ENCODE measurements around the gene SLFNL1. TPM values are rescaled to one million over a fixed set of nuclear protein-coding genes. Genes with fewer than 3 reads are reported as not detected.

SLFNL1 gene
- total RNA-seq, 3 donors from 2014 or later: 0.16 to 0.66 (median 0.29) TPM

DNA sequence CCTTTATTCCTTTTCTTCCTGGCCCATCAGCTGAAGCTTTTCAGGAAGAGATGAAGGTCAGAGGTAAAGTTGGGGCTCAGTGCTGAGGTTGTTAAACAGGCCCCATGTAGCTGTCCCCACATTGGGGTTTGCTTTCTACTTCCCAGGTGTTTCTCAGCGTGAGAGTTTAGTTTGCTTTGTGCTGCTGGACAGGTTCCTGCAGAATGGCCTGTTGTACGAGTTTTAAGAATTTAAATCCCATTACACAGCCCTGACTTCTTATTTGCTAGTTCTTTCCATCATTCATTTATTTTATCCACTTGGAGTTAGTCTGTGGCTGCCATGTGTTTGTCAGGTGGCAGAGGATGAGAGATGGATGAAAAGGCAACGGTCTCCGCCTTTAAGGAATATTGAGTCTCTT lies 22.9 kb downstream of the SLFNL1 start:
- no peak for DNase-seq (ENCODE audit: low spot score in 2 of 2)
- Histone ChIP-seq H3K9me3 (no peaks in the 10 kb centered on the region), H3K4me3 (no peak overlapping the region), H3K27me3 (no peaks in the 10 kb centered on the region), H3K4me1 (peaks cover 5% of the 10 kb centered on the region in 2 donors), H3K27ac (no peak overlapping the region), H3K36me3 (no peaks in the 10 kb centered on the region)
- TF ChIP-seq, protein P1, sequence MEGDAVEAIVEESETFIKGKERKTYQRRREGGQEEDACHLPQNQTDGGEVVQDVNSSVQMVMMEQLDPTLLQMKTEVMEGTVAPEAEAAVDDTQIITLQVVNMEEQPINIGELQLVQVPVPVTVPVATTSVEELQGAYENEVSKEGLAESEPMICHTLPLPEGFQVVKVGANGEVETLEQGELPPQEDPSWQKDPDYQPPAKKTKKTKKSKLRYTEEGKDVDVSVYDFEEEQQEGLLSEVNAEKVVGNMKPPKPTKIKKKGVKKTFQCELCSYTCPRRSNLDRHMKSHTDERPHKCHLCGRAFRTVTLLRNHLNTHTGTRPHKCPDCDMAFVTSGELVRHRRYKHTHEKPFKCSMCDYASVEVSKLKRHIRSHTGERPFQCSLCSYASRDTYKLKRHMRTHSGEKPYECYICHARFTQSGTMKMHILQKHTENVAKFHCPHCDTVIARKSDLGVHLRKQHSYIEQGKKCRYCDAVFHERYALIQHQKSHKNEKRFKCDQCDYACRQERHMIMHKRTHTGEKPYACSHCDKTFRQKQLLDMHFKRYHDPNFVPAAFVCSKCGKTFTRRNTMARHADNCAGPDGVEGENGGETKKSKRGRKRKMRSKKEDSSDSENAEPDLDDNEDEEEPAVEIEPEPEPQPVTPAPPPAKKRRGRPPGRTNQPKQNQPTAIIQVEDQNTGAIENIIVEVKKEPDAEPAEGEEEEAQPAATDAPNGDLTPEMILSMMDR (IDR thresholded peaks at IDR 0.05): no peak
- TF ChIP-seq POLR2AphosphoS5 (IDR thresholded peaks at IDR 0.05): no peak
- no peak for TF ChIP-seq POLR2A (IDR thresholded peaks at IDR 0.05)
- intact Hi-C loops (cut with DNase I; ENCODE audit: low total_unique reads): no loop called here

DNA sequence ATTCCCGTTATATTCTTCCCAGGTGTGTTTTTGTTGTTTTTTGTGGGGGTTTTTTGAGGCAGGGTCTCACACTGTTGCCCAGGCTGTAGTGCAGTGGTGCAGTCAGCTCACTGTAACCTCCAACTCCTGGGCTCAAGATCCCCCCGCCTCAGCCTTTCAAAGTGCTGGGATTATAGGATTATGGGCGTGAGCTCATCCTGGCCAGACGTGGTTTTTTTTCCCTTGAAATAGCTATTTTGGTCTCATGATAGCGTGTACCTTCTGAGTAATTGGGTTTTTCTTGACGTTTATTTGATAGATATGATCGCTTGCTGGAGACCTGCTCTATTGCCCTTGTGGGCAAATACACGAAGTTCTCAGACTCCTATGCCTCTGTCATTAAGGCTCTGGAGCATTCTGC lies 24.4 kb downstream of the SLFNL1 start:
- Histone ChIP-seq H3K27me3 (no peaks in the 10 kb centered on the region), H3K4me1 (no peaks in the 10 kb centered on the region), H3K4me3 (no peak overlapping the region), H3K36me3 (no peaks in the 10 kb centered on the region), H3K9me3 (no peaks in the 10 kb centered on the region), H3K27ac (no peak overlapping the region)
- no peak for DNase-seq (ENCODE audit: low spot score in 2 of 2)
- intact Hi-C loops (cut with DNase I; ENCODE audit: low total_unique reads): no loop called here
- no peak for TF ChIP-seq POLR2AphosphoS5 (IDR thresholded peaks at IDR 0.05)

DNA sequence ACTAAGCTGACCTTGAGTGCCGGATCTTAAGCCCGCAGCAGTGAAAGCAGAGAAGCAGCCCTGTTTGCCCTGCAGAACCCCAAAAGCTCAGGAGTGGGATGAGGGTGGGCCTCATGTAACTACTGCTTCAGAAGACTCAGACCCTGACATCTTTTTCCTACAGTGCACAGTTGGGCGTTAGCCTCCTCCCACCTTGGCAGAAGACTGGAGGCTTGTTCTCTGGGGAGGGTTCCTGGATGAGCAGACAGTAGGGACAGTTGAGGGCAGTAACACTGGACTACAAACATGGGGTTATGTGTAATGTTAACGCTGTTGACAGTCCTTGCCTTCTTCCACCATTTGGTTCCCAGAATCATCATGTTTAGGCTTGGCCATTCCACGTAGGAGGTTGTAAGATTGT lies 32.5 kb downstream of the SLFNL1 start:
- TF ChIP-seq POLR2AphosphoS5 (IDR thresholded peaks at IDR 0.05): no peak
- no peak for TF ChIP-seq POLR2A (IDR thresholded peaks at IDR 0.05)
- TF ChIP-seq, protein P1 (IDR thresholded peaks at IDR 0.05): no peak
- intact Hi-C loops (cut with DNase I; ENCODE audit: low total_unique reads): no loop called here
- Histone ChIP-seq H3K27ac (no peak overlapping the region), H3K36me3 (peaks cover 5% of the 10 kb centered on the region), H3K9me3 (no peaks in the 10 kb centered on the region), H3K4me1 (no peaks in the 10 kb centered on the region), H3K27me3 (no peaks in the 10 kb centered on the region), H3K4me3 (no peak overlapping the region)
- no peak for DNase-seq (ENCODE audit: low spot score in 2 of 2)

DNA sequence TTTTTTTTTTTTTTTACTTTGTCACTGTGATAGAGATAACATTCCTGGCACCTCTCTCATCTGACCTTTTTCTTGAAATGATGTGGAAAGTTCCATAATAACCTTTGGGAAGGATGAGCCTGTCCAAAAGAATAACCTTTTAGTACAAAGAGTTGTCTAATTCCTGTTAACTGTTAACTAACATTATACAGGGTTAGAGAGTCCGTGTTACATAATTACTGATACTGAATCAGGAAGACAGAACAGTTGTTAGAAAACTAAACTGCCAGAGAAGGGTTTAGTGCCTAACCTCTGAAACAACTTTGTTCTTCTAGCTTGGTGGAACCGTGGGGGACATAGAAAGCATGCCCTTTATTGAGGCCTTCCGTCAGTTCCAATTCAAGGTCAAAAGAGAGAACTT lies 33.2 kb downstream of the SLFNL1 start:
- Histone ChIP-seq H3K4me1 (no peaks in the 10 kb centered on the region), H3K9me3 (no peaks in the 10 kb centered on the region), H3K36me3 (peaks cover 5% of the 10 kb centered on the region), H3K4me3 (no peak overlapping the region), H3K27ac (no peak overlapping the region), H3K27me3 (no peaks in the 10 kb centered on the region)
- no peak for DNase-seq (ENCODE audit: low spot score in 2 of 2)
- TF ChIP-seq POLR2AphosphoS5 (IDR thresholded peaks at IDR 0.05) (no peak), POLR2A (IDR thresholded peaks at IDR 0.05) (no peak)
- TF ChIP-seq, protein P1 (IDR thresholded peaks at IDR 0.05): no peak
- intact Hi-C loops (cut with DNase I; ENCODE audit: low total_unique reads): no loop called here

DNA sequence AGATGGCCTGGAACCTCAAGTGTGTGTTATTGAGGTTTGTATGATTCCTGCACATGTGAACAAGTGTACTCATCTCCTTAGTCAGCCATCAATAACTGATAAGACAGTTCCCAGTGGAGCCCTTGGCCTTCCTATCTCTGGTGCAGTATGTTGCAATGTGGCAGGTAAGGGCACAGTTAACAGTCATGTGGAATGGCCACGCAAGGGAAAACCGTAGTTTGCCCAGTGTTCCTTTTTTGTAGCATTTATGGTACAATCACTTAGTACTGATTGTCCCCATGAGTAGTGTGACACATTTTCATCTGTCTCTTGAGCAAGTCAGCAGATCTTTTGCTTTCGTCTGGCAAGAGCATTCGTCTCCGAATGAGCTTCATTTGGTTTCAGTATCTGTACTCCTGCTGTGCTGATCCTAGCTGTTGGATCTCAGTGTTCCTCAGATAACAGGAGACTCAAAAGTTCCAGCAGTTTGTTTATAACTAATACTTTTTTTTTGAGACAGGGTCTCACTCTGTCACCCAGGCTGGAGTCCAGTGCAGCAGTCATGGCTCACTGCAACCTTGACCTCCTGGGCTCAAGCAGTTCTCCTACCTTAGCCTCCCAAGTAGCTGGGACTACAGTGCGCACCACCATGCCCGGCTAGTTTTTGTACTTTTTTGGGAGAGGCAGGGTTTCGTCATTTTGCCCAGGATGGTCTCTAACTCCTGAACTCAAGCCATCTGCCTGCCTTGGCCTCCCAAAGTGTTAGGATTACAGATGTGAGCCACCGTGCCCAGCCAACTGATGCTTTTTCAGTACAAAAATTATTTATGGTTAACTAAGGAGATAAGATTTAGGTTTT lies 33.9 kb downstream of the SLFNL1 start:
- Histone ChIP-seq H3K4me3 (no peak overlapping the region), H3K36me3 (peaks cover 5% of the 10 kb centered on the region), H3K27ac (no peak overlapping the region), H3K27me3 (no peaks in the 10 kb centered on the region), H3K4me1 (no peaks in the 10 kb centered on the region), H3K9me3 (no peaks in the 10 kb centered on the region)
- no peak for TF ChIP-seq POLR2A (IDR thresholded peaks at IDR 0.05)
- TF ChIP-seq, protein P1 (IDR thresholded peaks at IDR 0.05): no peak
- DNase-seq (ENCODE audit: low spot score in 2 of 2): no peak
- intact Hi-C loops (cut with DNase I; ENCODE audit: low total_unique reads): no loop called here
